ENCODE data around the gene CXCL10. TPM values are rescaled to one million over a fixed set of nuclear protein-coding genes. Genes with fewer than 3 reads are reported as not detected.
"Not testable (repeated sequence)": the region's sequence is repeated elsewhere in the genome, so short reads cannot be mapped to it uniquely, and the experiment has no call there.

The CXCL10 gene
- 0.52 TPM in 1 of 2 replicates, not detected in the other for total RNA-seq (2014; rRNA removed; shearing (Covaris generic); ENCODE audit: low replicate concordance)

- DNase-seq (ENCODE audit: low read depth), result peak; percentile 14
- in situ Hi-C loops (cut with HindIII; ENCODE audit: low pct_unique_long_range_greater_than_20kb, low sequenced_read_pairs), result no loop called here
Measured at GRCh38 chr4:76023389-76023788, at the start of gene CXCL10. Gene CXCL10, minus strand, starts transcription at chr4:76023497. Its CDS starts 66 bp downstream, at chr4:76023431.

GRCh38 chr4:76072760-76073159 lies 49.5 kb upstream of the CXCL10 start:
- in situ Hi-C loops (cut with HindIII; ENCODE audit: low pct_unique_long_range_greater_than_20kb, low sequenced_read_pairs), result no loop called here
- DNase-seq (ENCODE audit: low read depth), result no peak

GRCh38 chr4:76067652-76068286 lies 44.5 kb upstream of the CXCL10 start:
- peak; percentile 44 for DNase-seq (ENCODE audit: low read depth)
- in situ Hi-C loops (cut with HindIII; ENCODE audit: low pct_unique_long_range_greater_than_20kb, low sequenced_read_pairs), result no loop called here

- in situ Hi-C loops (cut with HindIII; ENCODE audit: low pct_unique_long_range_greater_than_20kb, low sequenced_read_pairs), result no loop called here
Measured at GRCh38 chr4:76066546-76066945, 43.2 kb upstream of the CXCL10 start.

GRCh38 chr4:76061982-76062381 lies 38.7 kb upstream of the CXCL10 start:
- DNase-seq (ENCODE audit: low read depth), result no peak
- in situ Hi-C loops (cut with HindIII; ENCODE audit: low pct_unique_long_range_greater_than_20kb, low sequenced_read_pairs), result no loop called here

More at GRCh38 chr4:76066546-76066945, 43.2 kb upstream of the CXCL10 start:
- DNase-seq (ENCODE audit: low read depth), result no peak

- DNase-seq (ENCODE audit: low read depth), result no peak
- in situ Hi-C loops (cut with HindIII; ENCODE audit: low pct_unique_long_range_greater_than_20kb, low sequenced_read_pairs), result no loop called here
Measured at GRCh38 chr4:76061421-76061820, 38.1 kb upstream of the CXCL10 start.

- in situ Hi-C loops (cut with HindIII; ENCODE audit: low pct_unique_long_range_greater_than_20kb, low sequenced_read_pairs), result no loop called here
- no peak for DNase-seq (ENCODE audit: low read depth)
Measured at GRCh38 chr4:76060506-76060905, 37.2 kb upstream of the CXCL10 start.

GRCh38 chr4:76059750-76060149 lies 36.5 kb upstream of the CXCL10 start:
- DNase-seq (ENCODE audit: low read depth), result no peak
- in situ Hi-C loops (cut with HindIII; ENCODE audit: low pct_unique_long_range_greater_than_20kb, low sequenced_read_pairs), result no loop called here

GRCh38 chr4:76058888-76059426 lies 35.7 kb upstream of the CXCL10 start:
- in situ Hi-C loops (cut with HindIII; ENCODE audit: low pct_unique_long_range_greater_than_20kb, low sequenced_read_pairs), result no loop called here
- no peak for DNase-seq (ENCODE audit: low read depth)

GRCh38 chr4:76058302-76058701 lies 35.0 kb upstream of the CXCL10 start:
- in situ Hi-C loops (cut with HindIII; ENCODE audit: low pct_unique_long_range_greater_than_20kb, low sequenced_read_pairs), result no loop called here
- DNase-seq (ENCODE audit: low read depth), result no peak

GRCh38 chr4:76055421-76055820 lies 32.1 kb upstream of the CXCL10 start:
- in situ Hi-C loops (cut with HindIII; ENCODE audit: low pct_unique_long_range_greater_than_20kb, low sequenced_read_pairs), result no loop called here
- DNase-seq (ENCODE audit: low read depth), result no peak

- in situ Hi-C loops (cut with HindIII; ENCODE audit: low pct_unique_long_range_greater_than_20kb, low sequenced_read_pairs), result no loop called here
- no peak for DNase-seq (ENCODE audit: low read depth)
Measured at GRCh38 chr4:76055016-76055415, 31.7 kb upstream of the CXCL10 start.

- no peak for DNase-seq (ENCODE audit: low read depth)
- in situ Hi-C loops (cut with HindIII; ENCODE audit: low pct_unique_long_range_greater_than_20kb, low sequenced_read_pairs), result no loop called here
Measured at GRCh38 chr4:76053730-76054129, 30.4 kb upstream of the CXCL10 start.

- in situ Hi-C loops (cut with HindIII; ENCODE audit: low pct_unique_long_range_greater_than_20kb, low sequenced_read_pairs); DNase-seq (ENCODE audit: low read depth): not testable (repeated sequence)
Measured at GRCh38 chr4:76050560-76051050, 27.3 kb upstream of the CXCL10 start.

GRCh38 chr4:76049860-76050416 lies 26.6 kb upstream of the CXCL10 start:
- DNase-seq (ENCODE audit: low read depth); in situ Hi-C loops (cut with HindIII; ENCODE audit: low pct_unique_long_range_greater_than_20kb, low sequenced_read_pairs): not testable (repeated sequence)

- in situ Hi-C loops (cut with HindIII; ENCODE audit: low pct_unique_long_range_greater_than_20kb, low sequenced_read_pairs); DNase-seq (ENCODE audit: low read depth): not testable (repeated sequence)
Measured at GRCh38 chr4:76044686-76045085, 21.4 kb upstream of the CXCL10 start.

GRCh38 chr4:76043306-76043705 lies 20.0 kb upstream of the CXCL10 start:
- in situ Hi-C loops (cut with HindIII; ENCODE audit: low pct_unique_long_range_greater_than_20kb, low sequenced_read_pairs); DNase-seq (ENCODE audit: low read depth): not testable (repeated sequence)

GRCh38 chr4:76042241-76042998 lies 19.1 kb upstream of the CXCL10 start:
- DNase-seq (ENCODE audit: low read depth); in situ Hi-C loops (cut with HindIII; ENCODE audit: low pct_unique_long_range_greater_than_20kb, low sequenced_read_pairs): not testable (repeated sequence)

- in situ Hi-C loops (cut with HindIII; ENCODE audit: low pct_unique_long_range_greater_than_20kb, low sequenced_read_pairs), result no loop called here
- no peak for DNase-seq (ENCODE audit: low read depth)
Measured at GRCh38 chr4:76036855-76037254, 13.6 kb upstream of the CXCL10 start.
